ENCODE data around the gene PTPN21.

DNA sequence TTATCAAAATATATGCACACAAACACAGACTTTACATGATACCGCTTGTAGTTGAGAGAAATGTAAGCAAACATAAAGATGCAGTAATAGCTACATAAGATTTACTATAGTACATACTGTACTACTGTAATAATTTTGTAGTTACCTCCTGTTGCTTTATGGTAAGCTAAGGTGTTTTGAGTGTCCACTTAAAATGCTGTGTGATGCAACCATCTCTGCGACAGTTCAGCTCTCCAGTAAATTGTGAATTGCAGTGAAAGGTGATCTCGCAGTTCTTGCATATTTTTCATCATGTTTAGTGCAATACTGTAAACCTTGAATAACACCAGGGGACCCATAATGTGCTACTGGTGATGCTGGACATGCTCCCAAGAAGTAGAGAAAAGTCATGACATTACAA, 29.6 kb upstream of the PTPN21 start:
- no peak for TF ChIP-seq POLR2A (IDR thresholded peaks at IDR 0.05)
- TF ChIP-seq, protein P1, sequence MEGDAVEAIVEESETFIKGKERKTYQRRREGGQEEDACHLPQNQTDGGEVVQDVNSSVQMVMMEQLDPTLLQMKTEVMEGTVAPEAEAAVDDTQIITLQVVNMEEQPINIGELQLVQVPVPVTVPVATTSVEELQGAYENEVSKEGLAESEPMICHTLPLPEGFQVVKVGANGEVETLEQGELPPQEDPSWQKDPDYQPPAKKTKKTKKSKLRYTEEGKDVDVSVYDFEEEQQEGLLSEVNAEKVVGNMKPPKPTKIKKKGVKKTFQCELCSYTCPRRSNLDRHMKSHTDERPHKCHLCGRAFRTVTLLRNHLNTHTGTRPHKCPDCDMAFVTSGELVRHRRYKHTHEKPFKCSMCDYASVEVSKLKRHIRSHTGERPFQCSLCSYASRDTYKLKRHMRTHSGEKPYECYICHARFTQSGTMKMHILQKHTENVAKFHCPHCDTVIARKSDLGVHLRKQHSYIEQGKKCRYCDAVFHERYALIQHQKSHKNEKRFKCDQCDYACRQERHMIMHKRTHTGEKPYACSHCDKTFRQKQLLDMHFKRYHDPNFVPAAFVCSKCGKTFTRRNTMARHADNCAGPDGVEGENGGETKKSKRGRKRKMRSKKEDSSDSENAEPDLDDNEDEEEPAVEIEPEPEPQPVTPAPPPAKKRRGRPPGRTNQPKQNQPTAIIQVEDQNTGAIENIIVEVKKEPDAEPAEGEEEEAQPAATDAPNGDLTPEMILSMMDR (IDR thresholded peaks at IDR 0.05): no peak

Measured in uterus (tissue), 2 donors.